Embryonic facial prominence (tissue), 1 donor: ENCODE results near the gene DHRS7B.

ENCODE experiments used
- DNase-seq: peaks from one replicate; pipeline ENCODE4 v3.0.0-alpha.2; 2016; ENCODE audit errors: extremely low spot score

The DHRS7B gene

DNA sequence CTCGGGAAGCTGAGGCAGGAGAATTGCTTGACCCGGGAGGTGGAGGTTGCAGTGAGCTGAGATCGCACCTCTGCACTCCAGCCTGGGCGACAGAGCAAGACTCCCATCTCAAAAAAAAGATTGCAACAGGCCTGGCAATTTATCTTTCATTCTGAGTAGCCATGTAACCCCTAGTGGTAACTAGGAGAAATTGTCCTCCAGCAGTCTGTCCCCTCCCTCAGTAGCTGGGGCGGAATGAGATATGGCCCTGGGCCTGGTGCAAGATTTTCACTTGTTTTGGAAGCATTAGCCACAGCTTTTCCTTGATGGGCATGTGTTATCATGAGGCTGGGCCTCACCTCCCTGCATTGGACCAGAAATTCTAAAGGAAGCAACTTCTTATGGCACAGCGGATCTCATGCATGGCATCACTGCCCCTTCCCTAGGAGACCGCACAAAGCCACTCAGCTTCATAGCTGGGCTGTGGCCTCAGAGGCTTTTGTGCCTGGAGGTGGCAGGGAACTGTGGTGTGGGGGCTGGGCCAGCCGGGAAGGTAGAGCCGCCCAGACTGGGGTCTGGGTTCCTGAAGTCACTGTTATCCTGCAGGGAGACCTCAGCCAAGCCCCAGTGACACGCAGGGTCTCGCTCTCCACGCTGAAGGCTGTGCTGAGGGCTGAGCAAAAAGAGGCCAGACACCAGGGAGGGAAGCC, 113.1 kb downstream of the DHRS7B start:
- no peak for DNase-seq

DNA sequence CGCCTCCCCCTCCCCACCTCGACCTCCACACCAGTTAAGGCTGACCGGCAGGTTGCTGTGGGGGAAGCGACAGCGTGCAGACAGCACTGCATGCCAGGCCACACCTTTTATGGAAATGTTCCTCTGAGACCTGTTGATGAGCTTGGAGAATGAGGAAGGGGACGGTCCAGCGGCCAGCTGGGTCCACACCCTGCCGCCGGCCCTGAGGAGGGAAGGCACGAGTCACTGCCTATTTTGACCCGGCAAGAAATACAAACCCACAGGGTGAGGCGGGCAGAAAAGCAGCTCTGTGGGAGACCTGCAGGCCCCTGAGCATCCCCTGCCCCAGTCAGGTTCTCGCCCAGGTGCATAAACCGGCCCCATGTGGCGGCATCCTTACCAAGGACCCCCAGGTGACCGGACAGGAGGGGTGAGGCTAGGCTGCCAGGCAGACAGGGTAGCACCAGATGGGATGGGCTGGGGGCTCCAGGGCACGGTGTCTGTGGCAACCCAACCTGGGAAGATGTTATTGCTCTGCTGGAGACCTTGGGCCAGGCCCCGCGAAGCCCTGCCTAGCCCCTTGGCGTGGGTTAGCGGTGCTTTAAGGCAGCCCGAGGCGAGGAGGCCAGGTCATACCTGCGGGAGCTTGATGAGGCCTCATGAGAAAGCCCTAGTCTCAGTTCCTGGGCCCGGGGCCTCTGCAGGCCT, 113.7 kb downstream of the DHRS7B start:
- DNase-seq, result no peak
